SK-N-SH treated with all-trans-retinoic acid at 6 μM for 48 hours (cell line): Measurements from ENCODE around the gene PLA2G4C.

Source experiments
- ATAC-seq: fragments of 200-7000 bp; cut with Tn5 transposase; 3 replicates; pipeline ENCODE4 v1.9.1; 2020; ENCODE audit warnings: mild to moderate bottlenecking, moderate library complexity
- ARNTL ChIP-seq: fragments of 450-650 bp; formaldehyde crosslinking; IDR thresholded peaks from 2 replicates; pipeline ENCODE4 v1.5.0; 2020; ENCODE audit warnings: low read depth, mild to moderate bottlenecking, moderate library complexity, borderline replicate concordance
- BACH2 ChIP-seq: fragments of 250-450 bp; sonication (Bioruptor Pico); IDR thresholded peaks from 2 replicates; pipeline ENCODE4 v1.9.0; 2021; ENCODE audit warnings: mild to moderate bottlenecking, borderline replicate concordance
- CREB5 ChIP-seq: fragments of 250-450 bp; sonication (Bioruptor Pico); IDR thresholded peaks from 2 replicates; pipeline ENCODE4 v1.5.1; 2020; ENCODE audit warnings: low read depth, mild to moderate bottlenecking, moderate library complexity
- CSDC2 ChIP-seq: fragments of 250-450 bp; sonication (Bioruptor Pico); IDR thresholded peaks from 2 replicates; pipeline ENCODE4 v1.5.0; 2020; ENCODE audit warnings: mild to moderate bottlenecking, moderate library complexity
- CSRNP3 ChIP-seq: fragments of 250-450 bp; sonication (Bioruptor Pico); IDR thresholded peaks from 2 replicates; pipeline ENCODE4 v1.5.1; 2021; ENCODE audit warnings: mild to moderate bottlenecking, moderate library complexity
- ESRRG ChIP-seq: fragments of 250-450 bp; sonication (Bioruptor Pico); IDR thresholded peaks from 2 replicates; pipeline ENCODE4 v1.6.1; 2021; ENCODE audit warnings: mild to moderate bottlenecking
- GLIS3 ChIP-seq: fragments of 250-450 bp; sonication (Bioruptor Pico); IDR thresholded peaks from 2 replicates; pipeline ENCODE4 v1.5.0; 2020; ENCODE audit warnings: mild to moderate bottlenecking, moderate library complexity
- ISL1 ChIP-seq: fragments of 250-450 bp; sonication (Bioruptor Pico); IDR thresholded peaks from 2 replicates; pipeline ENCODE4 v2.1.2; 2022; ENCODE audit warnings: mild to moderate bottlenecking, moderate library complexity
- OSR1 ChIP-seq: fragments of 250-450 bp; sonication (Bioruptor Pico); IDR thresholded peaks from 2 replicates; pipeline ENCODE4 v1.8.0; 2022; ENCODE audit warnings: moderate library complexity, mild to moderate bottlenecking, inconsistent platforms
- PPARA ChIP-seq: fragments of 250-450 bp; sonication (Bioruptor Pico); IDR thresholded peaks from 2 replicates; pipeline ENCODE4 v1.5.0; 2020; ENCODE audit warnings: mild to moderate bottlenecking, borderline replicate concordance
- RARB ChIP-seq: fragments of 250-450 bp; sonication (Bioruptor Pico); IDR thresholded peaks from 2 replicates; pipeline ENCODE4 v1.8.0; 2021; ENCODE audit warnings: mild to moderate bottlenecking, moderate library complexity
- SNAI2 ChIP-seq: fragments of 250-450 bp; sonication (Bioruptor Pico); IDR thresholded peaks from 2 replicates; pipeline ENCODE4 v1.5.0; 2020; ENCODE audit warnings: mild to moderate bottlenecking, moderate library complexity
- TCF4 ChIP-seq: fragments of 250-450 bp; sonication (Bioruptor Pico); IDR thresholded peaks from 2 replicates; pipeline ENCODE4 v1.8.0; 2021; ENCODE audit warnings: mild to moderate bottlenecking, moderate library complexity, borderline replicate concordance
- TOX ChIP-seq: fragments of 250-450 bp; sonication (Bioruptor Pico); IDR thresholded peaks from 2 replicates; pipeline ENCODE4 v1.8.0; 2021; ENCODE audit warnings: mild to moderate bottlenecking, moderate library complexity, borderline replicate concordance
- ZC3H10 ChIP-seq: fragments of 250-450 bp; sonication (Bioruptor Pico); IDR thresholded peaks from 2 replicates; pipeline ENCODE4 v1.5.1; 2021; ENCODE audit warnings: mild to moderate bottlenecking, moderate library complexity
- ZFP3 ChIP-seq: fragments of 250-450 bp; sonication (Bioruptor Pico); IDR thresholded peaks from 2 replicates; pipeline ENCODE4 v1.5.0; 2020; ENCODE audit warnings: mild to moderate bottlenecking, moderate library complexity
- ZFP30 ChIP-seq: fragments of 450-650 bp; formaldehyde crosslinking; IDR thresholded peaks from 2 replicates; pipeline ENCODE4 v1.5.0; 2022; ENCODE audit warnings: mild to moderate bottlenecking, moderate library complexity
- ZNF565 ChIP-seq: fragments of 450-650 bp; formaldehyde crosslinking; conservative IDR thresholded peaks from 2 replicates; pipeline ENCODE4 v1.5.0; 2020; ENCODE audit warnings: low read depth, mild to moderate bottlenecking, moderate library complexity
- ZNF70 ChIP-seq: fragments of 450-650 bp; formaldehyde crosslinking; IDR thresholded peaks from 2 replicates; pipeline ENCODE4 v1.5.0; 2020; ENCODE audit warnings: mild to moderate bottlenecking, moderate library complexity
- ZNF8 ChIP-seq: fragments of 450-650 bp; formaldehyde crosslinking; IDR thresholded peaks from 2 replicates; pipeline ENCODE4 v1.5.0; 2020; ENCODE audit warnings: mild to moderate bottlenecking, moderate library complexity
- TF ChIP-seq, protein P1 (sequence below): fragments of 250-450 bp; sonication (Bioruptor Pico); IDR thresholded peaks from 2 replicates; pipeline ENCODE4 v1.8.0; 2020; ENCODE audit warnings: mild to moderate bottlenecking, moderate library complexity, borderline replicate concordance
- TF ChIP-seq, protein P2 (sequence below): fragments of 250-450 bp; sonication (Bioruptor Pico); IDR thresholded peaks from 2 replicates; pipeline ENCODE4 v1.5.0; 2020; ENCODE audit warnings: mild to moderate bottlenecking, moderate library complexity

The PLA2G4C gene

DNA sequence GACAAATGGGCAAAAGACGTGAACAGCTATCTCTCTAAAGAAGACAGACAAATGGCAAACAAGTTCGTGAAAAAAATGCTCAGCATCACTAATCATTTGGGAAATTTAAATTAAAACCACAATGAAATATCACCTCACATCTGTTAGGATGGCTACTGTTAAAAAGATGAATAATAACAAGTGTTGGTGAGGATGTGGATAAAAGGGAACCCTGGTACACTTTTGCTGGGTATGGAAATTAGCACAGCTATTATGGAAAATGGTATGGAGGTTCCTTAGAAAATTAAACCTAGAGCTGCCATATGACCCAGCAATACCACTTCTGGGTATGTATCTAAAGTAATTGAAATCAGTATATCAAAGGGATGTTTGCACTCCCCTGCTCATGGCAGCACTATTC is 73.9 kb downstream of the PLA2G4C start:
- ATAC-seq, result no peak

DNA sequence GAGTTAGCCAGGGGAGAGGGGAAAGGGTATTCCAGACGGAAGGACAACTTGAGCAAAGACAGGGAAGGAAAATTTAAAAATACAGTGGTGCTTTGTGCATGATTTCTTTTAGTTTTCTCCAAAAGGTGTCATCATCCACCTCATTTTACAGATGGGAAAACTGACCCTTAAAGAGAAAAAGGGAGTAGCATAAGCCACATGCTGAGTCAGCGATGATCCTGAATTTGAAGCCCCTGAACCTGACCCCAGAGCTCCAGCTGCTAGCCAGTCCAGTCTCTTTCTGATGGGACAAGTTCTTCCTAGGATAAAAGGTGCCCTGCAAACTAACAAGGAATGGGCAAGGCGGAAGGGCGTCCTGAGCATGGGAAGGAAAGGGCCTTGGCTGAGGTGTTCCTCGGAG is 77.0 kb downstream of the PLA2G4C start:
- no peak for TF ChIP-seq OSR1 (CRISPR knock-in tag)
- TF ChIP-seq ZNF8 (CRISPR knock-in tag), result no peak
- no peak for TF ChIP-seq TOX
- TF ChIP-seq, protein P1, sequence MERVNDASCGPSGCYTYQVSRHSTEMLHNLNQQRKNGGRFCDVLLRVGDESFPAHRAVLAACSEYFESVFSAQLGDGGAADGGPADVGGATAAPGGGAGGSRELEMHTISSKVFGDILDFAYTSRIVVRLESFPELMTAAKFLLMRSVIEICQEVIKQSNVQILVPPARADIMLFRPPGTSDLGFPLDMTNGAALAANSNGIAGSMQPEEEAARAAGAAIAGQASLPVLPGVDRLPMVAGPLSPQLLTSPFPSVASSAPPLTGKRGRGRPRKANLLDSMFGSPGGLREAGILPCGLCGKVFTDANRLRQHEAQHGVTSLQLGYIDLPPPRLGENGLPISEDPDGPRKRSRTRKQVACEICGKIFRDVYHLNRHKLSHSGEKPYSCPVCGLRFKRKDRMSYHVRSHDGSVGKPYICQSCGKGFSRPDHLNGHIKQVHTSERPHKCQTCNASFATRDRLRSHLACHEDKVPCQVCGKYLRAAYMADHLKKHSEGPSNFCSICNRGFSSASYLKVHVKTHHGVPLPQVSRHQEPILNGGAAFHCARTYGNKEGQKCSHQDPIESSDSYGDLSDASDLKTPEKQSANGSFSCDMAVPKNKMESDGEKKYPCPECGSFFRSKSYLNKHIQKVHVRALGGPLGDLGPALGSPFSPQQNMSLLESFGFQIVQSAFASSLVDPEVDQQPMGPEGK (CRISPR knock-in tag), result no peak
- TF ChIP-seq RARB (CRISPR knock-in tag), result no peak
- no peak for TF ChIP-seq PPARA (CRISPR knock-in tag)

More for the DNA sequence above, 73.9 kb downstream of the PLA2G4C start:
- no peak for TF ChIP-seq CREB5 (CRISPR knock-in tag)
- TF ChIP-seq BACH2 (CRISPR knock-in tag), result no peak
- TF ChIP-seq, protein P2, sequence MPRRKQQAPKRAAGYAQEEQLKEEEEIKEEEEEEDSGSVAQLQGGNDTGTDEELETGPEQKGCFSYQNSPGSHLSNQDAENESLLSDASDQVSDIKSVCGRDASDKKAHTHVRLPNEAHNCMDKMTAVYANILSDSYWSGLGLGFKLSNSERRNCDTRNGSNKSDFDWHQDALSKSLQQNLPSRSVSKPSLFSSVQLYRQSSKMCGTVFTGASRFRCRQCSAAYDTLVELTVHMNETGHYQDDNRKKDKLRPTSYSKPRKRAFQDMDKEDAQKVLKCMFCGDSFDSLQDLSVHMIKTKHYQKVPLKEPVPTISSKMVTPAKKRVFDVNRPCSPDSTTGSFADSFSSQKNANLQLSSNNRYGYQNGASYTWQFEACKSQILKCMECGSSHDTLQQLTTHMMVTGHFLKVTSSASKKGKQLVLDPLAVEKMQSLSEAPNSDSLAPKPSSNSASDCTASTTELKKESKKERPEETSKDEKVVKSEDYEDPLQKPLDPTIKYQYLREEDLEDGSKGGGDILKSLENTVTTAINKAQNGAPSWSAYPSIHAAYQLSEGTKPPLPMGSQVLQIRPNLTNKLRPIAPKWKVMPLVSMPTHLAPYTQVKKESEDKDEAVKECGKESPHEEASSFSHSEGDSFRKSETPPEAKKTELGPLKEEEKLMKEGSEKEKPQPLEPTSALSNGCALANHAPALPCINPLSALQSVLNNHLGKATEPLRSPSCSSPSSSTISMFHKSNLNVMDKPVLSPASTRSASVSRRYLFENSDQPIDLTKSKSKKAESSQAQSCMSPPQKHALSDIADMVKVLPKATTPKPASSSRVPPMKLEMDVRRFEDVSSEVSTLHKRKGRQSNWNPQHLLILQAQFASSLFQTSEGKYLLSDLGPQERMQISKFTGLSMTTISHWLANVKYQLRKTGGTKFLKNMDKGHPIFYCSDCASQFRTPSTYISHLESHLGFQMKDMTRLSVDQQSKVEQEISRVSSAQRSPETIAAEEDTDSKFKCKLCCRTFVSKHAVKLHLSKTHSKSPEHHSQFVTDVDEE (CRISPR knock-in tag), result no peak
- no peak for TF ChIP-seq ZFP30 (CRISPR knock-in tag)
- no peak for TF ChIP-seq ZFP3 (CRISPR knock-in tag)
- TF ChIP-seq ZNF70 (CRISPR knock-in tag), result no peak
- TF ChIP-seq, protein P1 (CRISPR knock-in tag), result no peak
- no peak for TF ChIP-seq ISL1 (CRISPR knock-in tag)
- no peak for TF ChIP-seq CSDC2 (CRISPR knock-in tag)
- no peak for TF ChIP-seq ZC3H10
- TF ChIP-seq TOX, result no peak
- no peak for TF ChIP-seq RARB (CRISPR knock-in tag)
- no peak for TF ChIP-seq OSR1 (CRISPR knock-in tag)
- no peak for TF ChIP-seq TCF4
- no peak for TF ChIP-seq ESRRG (CRISPR knock-in tag)
- no peak for TF ChIP-seq SNAI2
- TF ChIP-seq ZNF8 (CRISPR knock-in tag), result no peak
- no peak for TF ChIP-seq ZNF565 (CRISPR knock-in tag)
- no peak for TF ChIP-seq GLIS3 (CRISPR knock-in tag)

GRCh38 chr19:48030073-48030472 is 80.5 kb downstream of the PLA2G4C start:
- TF ChIP-seq TOX (no peak), ESRRG (CRISPR knock-in tag) (no peak), CSRNP3 (CRISPR knock-in tag) (no peak), ARNTL (no peak), BACH2 (CRISPR knock-in tag) (no peak), RARB (CRISPR knock-in tag) (no peak), ZNF565 (CRISPR knock-in tag) (no peak), CSDC2 (CRISPR knock-in tag) (no peak), ISL1 (CRISPR knock-in tag) (no peak)
- no peak for ATAC-seq

More for the DNA sequence above, 77.0 kb downstream of the PLA2G4C start:
- ATAC-seq, result no peak
